ENCODE results near the gene CACNA1B.
"Not testable (repeated sequence)": the region's sequence is repeated elsewhere in the genome, so short reads cannot be mapped to it uniquely, and the experiment has no call there.

CACNA1B gene

DNA sequence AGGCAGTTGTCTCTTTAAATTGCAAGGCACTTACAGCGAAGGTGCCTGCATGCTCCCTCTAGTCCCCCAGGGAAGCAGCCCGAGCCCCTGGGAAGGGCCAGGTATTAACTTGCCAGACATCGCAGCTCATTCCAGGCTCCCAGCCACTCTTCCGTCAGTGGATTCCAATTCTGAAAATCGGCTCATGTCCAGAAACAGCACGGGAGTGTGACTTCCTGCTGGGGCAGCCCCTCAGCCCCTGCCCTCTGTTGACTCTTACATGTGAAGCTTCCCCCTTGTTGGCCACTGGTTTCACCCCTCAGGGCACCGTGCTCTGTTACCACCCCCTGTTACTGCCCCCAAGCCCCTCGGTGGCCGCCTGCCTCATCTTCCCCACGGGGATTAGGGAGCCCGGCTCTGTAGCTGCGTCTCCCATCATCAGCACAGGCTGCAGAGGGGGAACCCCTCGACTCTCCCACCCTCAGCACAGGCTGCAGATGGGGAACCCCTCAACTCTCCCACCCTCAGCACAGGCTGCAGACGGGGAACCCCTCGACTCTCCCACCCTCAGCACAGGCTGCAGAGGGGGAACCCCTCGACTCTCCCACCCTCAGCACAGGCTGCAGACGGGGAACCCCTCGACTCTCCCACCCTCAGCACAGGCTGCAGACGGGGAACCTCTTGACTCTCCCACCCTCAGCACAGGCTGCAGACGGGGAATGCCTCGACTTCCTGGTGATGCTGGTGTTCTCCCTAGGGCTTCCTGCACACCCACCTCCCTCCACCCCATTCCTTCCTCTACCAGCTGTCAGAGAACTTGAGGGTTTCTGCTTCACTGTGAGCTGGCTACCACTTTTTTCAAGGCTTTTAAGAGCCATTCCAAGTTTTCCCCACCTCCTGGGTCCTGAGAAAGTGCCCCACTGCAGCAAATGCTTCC, 11.1 kb upstream of the CACNA1B start:
- no peak for DNase-seq

DNA sequence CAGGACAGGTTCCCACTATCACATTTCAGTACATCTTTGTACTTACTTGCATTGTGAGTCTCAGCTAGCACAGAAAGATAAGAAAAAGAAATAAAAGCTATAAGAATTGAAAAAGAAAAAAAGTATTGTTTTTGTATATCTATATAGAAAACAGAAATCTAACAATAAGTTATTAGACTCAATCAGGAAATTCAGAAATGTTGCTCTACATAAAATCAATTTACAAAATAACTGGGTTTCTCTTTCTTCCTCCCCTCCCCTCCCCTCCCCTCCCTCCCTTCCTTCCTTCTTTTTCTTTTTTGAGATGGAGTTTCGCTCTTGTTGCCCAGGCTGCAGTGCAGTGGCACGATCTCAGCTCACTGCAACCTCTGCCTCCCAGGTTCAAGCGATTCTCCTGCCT, 7.2 kb upstream of the CACNA1B start:
- no peak for DNase-seq

DNA sequence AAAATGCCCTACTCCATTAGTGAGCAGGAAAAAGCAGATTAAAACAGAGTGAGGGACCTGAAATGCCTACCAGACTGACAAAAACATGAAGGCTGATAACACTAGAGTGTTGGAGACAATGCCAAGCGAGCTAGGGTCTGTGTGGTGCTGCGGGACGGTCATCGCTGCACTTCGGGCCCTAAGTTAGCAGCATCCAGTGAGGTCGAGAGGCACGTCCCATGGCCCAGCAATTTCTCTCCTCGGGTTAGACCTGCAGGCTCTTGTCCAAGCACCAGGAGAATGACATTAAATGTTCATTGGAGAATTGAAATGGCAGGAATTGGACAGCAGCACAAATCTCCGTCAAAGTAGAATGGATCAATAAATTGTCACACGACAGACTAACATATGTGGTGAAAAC, 5.3 kb upstream of the CACNA1B start:
- no peak for DNase-seq

DNA sequence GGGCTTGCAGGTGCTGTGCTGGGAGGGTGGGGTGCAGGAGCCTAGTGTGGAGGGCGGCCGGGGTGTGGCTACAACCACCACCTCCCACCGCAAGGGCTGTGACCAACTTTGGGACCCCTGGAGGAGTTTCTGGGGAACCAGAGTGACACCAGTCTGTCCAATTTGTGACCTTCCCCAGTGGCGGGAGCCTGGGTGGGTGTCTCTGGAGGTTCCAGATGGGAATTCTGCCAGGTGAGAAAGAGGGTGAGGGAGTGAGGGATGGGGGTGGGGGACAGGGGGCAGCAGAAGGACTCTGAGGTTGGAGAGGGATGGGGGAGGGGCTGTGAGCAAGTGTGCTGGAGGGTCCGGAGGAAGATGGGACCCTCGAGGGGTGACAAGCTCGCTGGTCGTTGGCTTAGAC, 4.2 kb upstream of the CACNA1B start:
- DNase-seq: no peak

DNA sequence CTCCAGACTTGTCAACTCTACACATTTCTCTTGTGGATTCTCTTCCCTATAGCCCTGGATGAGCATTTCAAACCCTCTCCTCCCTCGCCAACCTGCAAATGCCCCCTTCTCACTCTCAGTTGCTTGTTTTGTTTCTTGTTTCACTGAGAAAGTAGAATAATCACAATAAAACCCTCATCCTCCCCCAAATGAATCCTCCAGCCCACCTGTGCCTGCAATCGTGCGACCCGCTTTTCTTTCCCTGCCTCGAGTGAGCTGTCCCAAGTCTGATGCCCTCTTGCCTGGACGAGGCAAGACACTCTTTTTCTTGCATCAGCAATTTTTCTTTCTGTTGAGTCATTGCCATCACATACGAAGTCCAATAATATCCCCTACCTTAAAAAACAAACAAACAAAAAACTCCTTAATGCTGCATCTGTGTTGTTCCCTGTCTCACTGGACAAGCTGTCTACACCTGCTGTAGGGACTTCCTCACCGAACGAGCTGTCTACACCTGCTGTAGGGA, 3.7 kb upstream of the CACNA1B start:
- no peak for DNase-seq

DNA sequence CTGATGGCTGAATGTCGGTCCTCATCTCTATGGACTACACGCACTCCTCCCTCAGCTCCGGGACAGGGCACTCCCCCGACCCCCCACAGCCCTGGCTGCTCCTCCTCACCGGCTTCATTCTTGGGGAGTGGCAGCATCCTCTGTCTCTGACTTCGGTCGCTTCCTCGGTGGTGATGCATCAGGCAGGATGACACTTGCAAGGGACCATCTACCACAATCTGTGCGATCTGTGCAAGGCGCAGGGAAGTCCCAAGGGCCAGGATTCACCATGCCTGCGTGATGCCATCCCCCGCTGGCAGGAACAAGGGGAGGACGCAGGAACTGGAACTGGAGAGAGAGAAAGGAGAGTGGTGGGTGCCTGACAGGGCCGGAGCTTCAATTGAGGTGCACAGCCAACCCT, 2.2 kb upstream of the CACNA1B start:
- no peak for DNase-seq

DNA sequence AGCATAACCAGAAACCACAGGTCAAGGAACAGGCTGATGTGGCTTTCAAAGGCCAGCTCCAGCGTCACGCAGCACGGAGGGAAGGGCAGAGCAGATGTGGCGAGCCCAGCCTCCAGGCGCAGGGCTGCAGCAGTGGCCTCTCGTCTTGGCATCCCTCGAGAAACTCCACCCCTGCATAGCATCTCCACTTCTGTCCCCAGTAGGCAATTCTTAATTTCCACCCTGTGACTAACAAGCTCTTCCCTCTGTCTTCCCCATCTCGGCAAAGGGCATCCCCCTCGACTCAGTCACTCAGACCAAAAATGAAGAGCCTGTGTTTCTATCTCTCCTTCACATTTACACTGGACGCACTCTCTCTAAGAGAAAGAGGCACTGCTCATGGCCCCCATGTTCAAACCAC, 1.7 kb upstream of the CACNA1B start:
- no peak for DNase-seq

DNA sequence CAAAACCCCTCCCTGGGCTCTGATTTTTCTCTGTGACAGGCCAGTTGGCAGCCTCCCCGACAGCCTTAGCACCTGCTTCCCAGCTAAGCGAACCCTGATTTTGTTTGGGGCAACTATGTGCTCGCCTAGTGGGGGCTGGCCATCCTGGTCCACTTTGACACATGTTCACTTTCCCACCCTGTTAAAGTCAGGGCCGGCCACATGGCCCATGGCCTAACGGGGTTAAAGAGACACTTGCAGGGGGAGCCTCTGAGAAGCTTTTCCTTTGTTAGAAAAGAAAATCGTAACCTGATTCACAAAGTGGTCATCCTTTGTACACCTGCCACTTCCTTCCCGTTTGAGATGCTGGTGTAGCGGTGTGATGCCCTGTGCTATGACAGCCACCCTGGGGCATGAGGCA, 1.3 kb upstream of the CACNA1B start:
- no peak for DNase-seq

DNA sequence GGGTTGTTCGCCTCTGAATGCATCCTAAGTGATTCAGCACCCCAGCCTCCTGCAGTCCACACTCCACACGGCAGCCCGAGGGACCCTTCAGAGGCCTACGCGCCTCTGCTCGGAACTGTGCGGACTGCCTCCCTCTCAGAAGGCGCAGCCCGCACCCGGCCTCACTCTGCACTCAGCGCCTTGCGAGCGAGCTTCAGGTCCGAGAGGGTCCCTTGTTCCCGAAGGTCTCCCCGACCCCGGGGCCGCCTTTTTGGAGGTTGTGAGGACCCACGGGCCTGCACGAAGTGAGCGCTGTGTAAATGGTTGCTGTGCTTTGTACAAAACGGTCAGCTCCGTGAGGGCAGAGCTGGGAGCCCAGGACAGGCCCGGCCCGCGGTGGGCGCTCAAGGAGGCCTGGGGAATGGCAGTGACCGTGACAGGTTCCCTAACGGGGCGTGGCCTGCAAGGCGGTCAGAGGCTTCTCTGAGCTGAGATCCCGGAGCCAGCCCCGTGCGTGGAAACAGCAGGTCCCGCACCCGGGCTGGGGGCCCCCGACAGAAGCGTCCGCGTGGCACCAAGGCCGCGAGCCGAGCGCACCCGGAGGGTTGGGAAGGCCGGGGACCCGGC, 698 bp upstream of the CACNA1B start:
- no peak for DNase-seq

DNA sequence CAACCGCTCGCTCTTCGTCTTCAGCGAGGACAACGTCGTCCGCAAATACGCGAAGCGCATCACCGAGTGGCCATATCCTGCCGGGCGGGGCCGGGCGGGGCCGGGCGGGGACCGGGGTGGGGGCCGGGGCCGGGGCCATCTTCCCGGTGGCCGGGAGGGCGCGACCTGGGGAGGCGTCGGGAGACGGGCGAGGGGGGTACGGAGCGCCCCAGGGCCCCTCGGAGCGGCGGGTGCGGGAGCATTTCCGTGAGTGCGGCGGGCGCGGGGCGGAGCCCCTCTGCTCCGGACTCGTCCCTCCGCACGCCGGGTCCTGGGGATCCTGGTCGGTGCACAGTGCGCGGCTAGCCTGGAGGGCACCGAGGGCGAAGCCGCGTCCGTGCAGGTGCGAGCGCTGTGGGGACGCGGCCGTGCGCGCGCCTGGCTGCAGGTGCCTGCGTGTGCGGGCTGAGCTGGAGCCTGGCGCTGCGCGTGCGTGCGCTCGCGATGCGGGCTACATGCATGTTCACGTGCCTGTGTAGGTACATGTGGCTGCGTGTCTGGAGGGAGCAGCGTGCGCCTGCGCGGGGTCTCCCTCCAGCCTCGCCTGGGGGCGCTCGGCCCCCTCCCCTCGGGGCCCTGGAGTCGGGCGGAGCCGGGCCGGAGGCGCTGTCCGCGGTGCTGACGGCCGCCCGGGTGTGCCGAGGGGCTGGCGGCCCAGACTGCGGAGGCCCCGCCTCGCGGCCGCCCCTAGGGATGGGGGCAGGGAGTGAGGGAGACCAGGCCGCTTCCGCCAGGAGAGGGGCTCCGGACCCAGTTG, 762 bp downstream of the CACNA1B start:
- DNase-seq: no peak

DNA sequence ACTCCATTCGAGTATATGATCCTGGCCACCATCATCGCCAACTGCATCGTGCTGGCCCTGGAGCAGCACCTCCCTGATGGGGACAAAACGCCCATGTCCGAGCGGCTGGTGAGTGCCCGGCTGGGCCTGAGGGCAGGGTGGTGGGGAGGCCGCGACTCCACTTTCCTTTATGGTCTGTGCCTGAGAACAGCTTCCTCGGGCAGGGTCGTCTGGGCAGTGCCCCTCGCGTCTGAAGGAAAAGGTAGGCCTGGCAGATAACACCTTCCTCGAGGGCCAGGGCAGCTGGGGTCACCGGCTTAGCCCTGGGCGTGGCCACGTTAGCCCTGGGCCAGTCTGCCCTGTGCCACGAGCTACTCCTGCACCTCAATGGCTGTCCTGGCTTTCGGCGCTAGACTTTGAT, 1.5 kb downstream of the CACNA1B start:
- DNase-seq: no peak

DNA sequence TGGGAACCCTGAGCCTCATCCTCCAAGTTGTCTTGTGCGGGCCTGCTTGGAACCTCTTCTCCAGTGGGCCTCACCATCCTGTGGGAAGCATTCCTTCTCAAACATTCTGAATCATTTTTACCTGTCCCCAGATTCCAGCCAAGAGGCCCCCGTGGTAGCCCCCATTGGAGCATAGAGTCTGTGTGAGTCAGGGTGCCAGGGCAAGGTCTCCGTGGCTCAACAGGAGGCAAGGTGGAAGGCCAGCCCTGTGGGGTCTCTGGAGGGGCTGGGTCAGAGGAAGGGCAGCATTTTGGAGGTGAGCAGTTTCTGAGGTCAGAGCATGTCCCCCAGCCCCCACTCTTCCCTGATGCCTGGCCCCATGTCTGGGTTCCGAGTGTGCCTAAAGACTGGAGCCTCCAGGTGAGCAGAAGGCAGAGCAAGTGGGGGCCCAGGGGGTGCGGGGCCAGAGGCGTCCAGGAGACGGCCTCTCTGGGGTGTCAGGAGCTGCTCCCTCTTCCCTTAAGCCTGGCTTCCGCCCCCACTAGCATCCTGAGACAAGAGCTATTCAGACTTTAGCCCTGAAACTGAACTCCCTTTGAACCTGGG, 2.1 kb downstream of the CACNA1B start:
- DNase-seq: no peak

DNA sequence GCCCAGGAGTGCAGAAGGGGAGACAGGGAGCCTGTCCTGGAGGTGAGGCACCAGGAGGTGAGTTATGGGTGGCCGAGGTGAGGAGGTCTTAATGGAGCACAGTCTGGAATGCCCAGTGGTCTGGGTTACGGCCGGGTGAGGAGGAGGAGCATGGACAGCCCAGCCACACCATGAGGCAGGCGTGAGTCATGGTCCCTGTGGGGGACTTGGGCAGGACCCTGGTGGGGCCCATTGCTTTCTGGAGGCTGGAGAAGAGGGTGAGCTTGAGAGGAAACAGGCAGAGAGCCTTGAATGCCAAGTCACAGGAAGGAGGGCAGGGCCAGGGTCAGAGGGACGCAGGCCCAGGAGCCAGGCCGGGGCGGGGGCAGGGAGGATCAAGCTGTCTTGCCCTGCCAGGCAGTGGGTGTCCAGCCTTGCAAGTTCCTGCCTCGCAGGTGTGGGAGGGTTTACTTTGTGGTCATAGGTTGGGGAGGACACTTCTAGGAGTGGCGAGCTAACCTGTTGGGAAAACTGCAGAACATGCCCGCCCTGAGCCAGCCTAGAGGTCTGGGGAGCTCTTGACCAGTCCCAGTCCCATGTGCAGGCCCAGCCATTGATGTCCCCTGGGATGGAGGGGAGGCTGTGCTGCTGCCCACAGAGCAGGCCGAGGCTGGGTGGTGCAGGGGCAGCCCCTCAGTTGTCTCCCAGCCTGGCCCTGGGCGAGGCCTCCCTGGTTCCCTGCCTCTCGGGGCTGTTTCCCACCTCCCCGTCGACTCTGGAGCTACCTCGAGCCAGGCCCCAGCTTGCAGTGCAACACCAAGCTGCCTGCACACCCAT, 2.8 kb downstream of the CACNA1B start:
- DNase-seq: no peak

DNA sequence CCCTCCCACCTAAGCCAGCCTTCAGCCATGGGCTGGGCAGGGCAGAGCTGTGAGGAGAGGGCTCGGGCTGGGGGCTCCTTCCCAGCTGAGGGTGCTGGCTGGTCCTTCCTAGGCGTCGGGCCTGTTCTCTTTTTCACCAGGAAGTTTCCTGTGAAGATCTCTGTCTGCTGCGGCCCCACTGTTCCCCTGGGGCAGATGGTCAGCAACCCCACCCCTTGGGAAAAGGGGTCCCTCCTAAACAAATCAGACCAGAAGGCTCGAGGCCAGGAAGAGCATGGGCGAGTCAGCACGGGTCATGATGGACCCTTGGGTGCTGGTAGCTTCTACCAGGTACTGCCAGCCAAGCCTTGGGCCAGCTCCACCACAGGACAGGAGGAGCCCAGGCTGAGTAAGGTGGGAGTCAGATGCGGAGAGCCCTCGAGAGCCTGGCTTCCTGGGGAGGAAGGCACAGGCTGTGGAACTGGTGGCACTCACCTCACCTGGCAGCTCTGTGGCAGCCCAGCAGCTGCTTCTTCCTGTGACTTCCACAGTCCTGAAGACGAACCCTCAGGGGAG, 3.5 kb downstream of the CACNA1B start:
- DNase-seq: no peak

DNA sequence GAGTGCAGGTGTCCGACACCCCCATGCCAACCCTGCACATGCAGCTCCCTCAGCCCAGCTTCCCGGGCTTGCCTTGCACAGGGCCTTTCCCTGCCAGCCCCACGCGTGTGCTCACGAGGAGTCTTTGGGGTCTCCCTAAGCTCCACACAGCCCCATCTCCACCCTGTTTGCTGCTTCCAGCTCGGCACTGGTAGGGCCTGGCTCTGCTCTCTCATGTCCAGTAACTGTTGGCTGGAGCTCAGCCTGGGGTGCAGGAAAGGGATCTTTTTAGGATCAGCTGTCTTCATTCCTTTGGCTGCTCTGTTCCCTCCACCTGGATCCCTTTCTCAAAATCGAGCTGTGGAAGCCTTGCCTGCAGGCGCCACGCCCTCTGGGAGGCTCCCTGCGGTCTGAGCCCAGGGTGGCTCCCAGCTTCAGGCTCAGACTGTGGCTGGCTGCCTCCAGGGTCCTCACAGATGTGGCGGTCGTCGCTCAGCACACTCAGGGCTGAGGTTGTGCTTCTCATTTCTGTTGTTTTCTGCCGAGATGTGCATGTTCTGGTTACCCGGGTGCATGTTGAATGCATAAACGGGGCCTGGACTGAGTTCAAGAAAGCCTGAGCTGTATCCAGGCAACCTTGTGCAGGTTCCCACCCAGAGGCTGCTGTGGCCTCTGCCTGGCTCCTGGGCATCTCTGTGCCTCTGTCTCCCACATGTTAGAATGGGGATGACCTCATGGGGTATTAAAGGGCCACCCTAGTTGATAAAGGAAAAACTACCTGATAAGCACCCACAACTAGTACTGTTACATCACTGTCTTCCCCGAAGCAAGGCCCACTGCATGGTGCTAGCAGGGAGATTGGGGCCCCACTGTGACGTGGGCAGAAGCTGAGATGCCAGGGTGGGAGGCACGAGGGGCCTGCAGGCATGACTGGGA, 4.3 kb downstream of the CACNA1B start:
- no peak for DNase-seq

DNA sequence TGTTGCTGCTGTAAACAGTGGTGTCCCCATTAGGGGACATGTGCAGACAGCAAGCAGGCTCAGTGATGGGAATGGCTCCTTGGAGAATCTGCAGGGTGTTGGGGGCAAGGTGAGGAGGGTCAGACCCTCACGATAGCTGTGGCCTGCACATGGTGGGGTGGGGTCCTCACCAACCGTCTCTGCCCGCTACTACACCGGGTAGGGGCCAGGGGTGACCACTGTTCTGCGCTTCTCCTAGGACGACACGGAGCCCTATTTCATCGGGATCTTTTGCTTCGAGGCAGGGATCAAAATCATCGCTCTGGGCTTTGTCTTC, 4.9 kb downstream of the CACNA1B start:
- no peak for DNase-seq

DNA sequence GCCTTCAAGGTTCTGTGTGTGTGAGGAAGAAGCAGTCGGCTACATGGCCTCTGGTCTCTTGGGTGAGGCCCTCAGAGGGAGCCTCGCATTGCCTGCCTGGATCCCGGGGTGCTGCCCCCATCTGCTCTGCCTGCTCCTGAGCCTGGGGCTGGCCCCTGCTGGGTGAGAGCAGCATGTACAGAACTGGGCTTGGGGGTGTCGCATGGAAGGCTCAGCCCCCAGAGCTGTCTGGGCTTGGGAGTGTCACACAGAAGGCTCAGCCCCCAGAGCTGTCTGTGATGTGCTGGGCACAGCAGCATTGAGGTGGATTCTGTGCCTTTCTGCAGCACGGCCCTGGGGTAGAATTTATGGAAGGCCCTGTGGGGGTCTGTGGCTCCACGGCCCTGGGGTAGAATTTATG, 6.4 kb downstream of the CACNA1B start:
- not testable (repeated sequence) for DNase-seq

DNA sequence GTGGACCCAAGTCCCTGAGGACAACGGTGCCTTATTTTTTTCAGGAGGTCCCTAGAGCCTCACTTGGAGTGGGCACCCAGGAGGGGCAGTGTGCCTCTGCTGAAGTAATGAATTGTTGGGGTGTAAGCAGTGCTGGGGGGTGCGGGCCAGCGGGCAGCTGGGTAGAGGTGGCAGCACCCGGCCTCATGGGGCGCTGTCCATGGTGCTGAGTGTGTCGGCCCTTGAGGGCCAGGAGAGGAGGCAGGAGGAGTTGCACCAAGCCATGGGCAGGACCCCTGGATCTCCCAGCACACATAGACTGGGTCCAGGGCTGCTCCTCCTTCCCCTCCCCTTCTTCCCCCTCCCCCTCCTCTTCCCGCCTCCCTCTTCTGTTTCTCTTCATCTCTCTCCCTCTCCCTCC, 7.0 kb downstream of the CACNA1B start:
- not testable (repeated sequence) for DNase-seq

DNA sequence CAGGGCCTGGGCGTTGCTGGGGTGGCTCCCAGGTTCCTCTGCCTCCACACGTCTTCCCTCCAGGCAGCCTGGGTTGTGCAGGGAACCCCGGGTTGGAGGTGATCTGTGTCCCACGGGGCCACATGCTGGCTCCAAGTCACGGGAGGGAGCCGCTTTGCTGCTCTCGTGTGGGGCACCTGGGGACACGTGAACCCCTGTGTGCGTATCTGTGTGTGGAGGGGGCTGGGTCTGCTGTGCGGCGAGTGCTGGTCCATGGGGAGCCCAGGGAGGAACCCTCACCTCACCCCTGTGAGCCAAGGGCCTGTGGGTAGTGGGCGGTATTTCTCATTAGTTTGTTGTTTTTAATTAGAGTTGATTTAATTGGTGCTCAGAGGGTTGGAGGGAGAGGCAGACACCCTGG, 7.5 kb downstream of the CACNA1B start:
- DNase-seq: not testable (repeated sequence)

DNA sequence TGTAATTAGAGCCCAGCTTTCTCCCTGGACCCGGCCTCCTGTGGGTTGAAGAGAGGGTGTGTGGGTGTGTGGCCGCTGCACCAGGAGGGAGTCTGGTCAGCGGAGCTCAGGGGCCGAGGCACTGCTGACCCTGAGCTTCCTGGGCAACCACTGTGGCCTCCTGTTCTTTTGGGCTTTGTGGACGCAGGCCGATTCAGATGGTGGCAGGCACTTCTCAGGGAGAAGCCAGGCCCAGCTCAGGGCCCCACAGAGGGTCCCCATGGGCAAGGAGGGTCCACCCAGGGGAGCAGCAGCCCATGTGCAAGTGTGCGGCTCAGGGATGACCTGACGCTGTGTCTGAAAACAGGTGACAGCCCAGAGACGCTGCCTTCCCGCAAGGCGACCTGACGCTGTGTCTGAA, 11.0 kb downstream of the CACNA1B start:
- not testable (repeated sequence) for DNase-seq

DNA sequence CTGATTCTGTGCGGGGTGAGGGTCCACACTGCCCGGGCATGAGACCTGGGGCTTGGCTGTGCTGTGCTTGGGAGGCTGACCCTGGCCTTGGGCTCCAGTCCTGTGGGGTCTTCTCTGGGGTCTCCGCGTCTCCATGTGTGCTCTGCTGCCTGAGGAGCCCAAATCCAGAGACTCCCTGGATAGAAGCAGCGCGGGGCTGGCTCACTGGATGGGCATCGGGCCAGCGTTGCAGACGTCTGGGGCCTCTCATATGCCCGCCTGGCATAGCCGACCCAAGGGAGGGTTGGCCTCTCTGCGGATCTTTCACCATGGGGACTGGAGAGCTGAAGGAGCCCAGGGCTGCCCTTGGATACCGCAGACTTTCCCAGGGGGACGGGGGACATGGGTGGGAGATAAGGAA, 12.4 kb downstream of the CACNA1B start:
- not testable (repeated sequence) for DNase-seq
